ENCODE data around the gene MS4A5.

GRCh38 chr11:60428517-60428916, 855 bp upstream of the MS4A5 start:
- TF ChIP-seq CTCF (IDR thresholded peaks at IDR 0.05) (no peak), ZFX (IDR thresholded peaks at IDR 0.05; ENCODE audit: borderline replicate concordance) (no peak)
